IMR-90 (cell line): Measurements from ENCODE around the gene HMGXB3. TPM values are rescaled to one million over a fixed set of nuclear protein-coding genes. Genes with fewer than 3 reads are reported as not detected.

Source experiments
- ATAC-seq: fragments of 200-7000 bp; cut with Tn5 transposase; 2 replicates; pipeline ENCODE4 v1.9.1; 2020; ENCODE audit warnings: low read depth, mild to moderate bottlenecking, moderate library complexity
- BruUV-seq: library from RNA; stranded (reverse); fragments of 400-500 nt; replicated peaks from 2 replicates; lab custom pipeline; 2021; lab: Mats Ljungman, UMichigan
- CTCF ChIA-PET: fragments of 300-600 bp; formaldehyde crosslinking; extraction: SDS; loops from one replicate; lab custom pipeline; 2021; ENCODE audit warnings: antibody characterized with exemption; lab: Yijun Ruan, JAX
- POLR2A ChIA-PET: fragments of 300-600 bp; sonication (Branson Sonifier 250); formaldehyde crosslinking; loops from one replicate; lab custom pipeline; 2022; ENCODE audit warnings: antibody characterized with exemption; ENCODE audit not compliant: unreplicated experiment; lab: Charles Lee
- DNase-seq: peaks from one replicate; pipeline ENCODE4 v3.0.0; 2013
- H2AFZ ChIP-seq: replicated peaks from 2 replicates; pipeline ENCODE3; 2013; ENCODE audit warnings: low read length, mild to moderate bottlenecking; ENCODE audit not compliant: poor library complexity
- H2AK5ac ChIP-seq: 2 replicates; pipeline ENCODE4 v1.6.1; 2013; ENCODE audit warnings: low read depth, low read length, inconsistent platforms
- H2AK9ac ChIP-seq: replicated peaks from 2 replicates; pipeline ENCODE3; 2013; ENCODE audit warnings: mild to moderate bottlenecking, low read depth, low read length, moderate library complexity; ENCODE audit not compliant: poor library complexity
- H2BK120ac ChIP-seq: 2 replicates; pipeline ENCODE4 v1.6.1; 2013; ENCODE audit warnings: low read depth, low read length, inconsistent platforms
- H2BK15ac ChIP-seq: 3 replicates; pipeline ENCODE4 v1.6.1; 2013; ENCODE audit warnings: low read depth, low read length, inconsistent platforms
- H2BK20ac ChIP-seq: 2 replicates; pipeline ENCODE4 v1.6.1; 2013; ENCODE audit warnings: low read depth, mild to moderate bottlenecking, inconsistent platforms, low read length, moderate library complexity
- H2BK5ac ChIP-seq: 2 replicates; pipeline ENCODE4 v1.6.1; 2013; ENCODE audit warnings: mild to moderate bottlenecking, low read depth, low read length, inconsistent platforms; ENCODE audit not compliant: poor library complexity, severe bottlenecking
- H3K14ac ChIP-seq: replicated peaks from 2 replicates; pipeline ENCODE4 v1.6.1; 2013; ENCODE audit warnings: low read depth, low read length, inconsistent platforms
- H3K18ac ChIP-seq: 2 replicates; pipeline ENCODE4 v1.6.1; 2013; ENCODE audit warnings: low read depth, low read length, control low read depth
- H3K23ac ChIP-seq: 2 replicates; pipeline ENCODE4 v1.6.1; 2013; ENCODE audit warnings: low read depth, low read length, inconsistent platforms
- H3K27ac ChIP-seq: 2 replicates; pipeline ENCODE4 v1.5.1; 2013; ENCODE audit warnings: mild to moderate bottlenecking, control low read depth, low read length; ENCODE audit not compliant: insufficient read depth
- H3K27me3 ChIP-seq: 2 replicates; pipeline ENCODE4 v1.6.1; 2013; ENCODE audit warnings: low read length; ENCODE audit not compliant: control insufficient read depth, insufficient read depth
- H3K36me3 ChIP-seq: 2 replicates; pipeline ENCODE4 v1.6.1; 2013; ENCODE audit warnings: low read length, mixed read lengths; ENCODE audit not compliant: control insufficient read depth, insufficient read depth
- H3K4ac ChIP-seq: 2 replicates; pipeline ENCODE4 v1.6.1; 2013; ENCODE audit warnings: low read depth, low read length, inconsistent platforms
- H3K4me1 ChIP-seq: 2 replicates; pipeline ENCODE4 v1.6.1; 2013; ENCODE audit warnings: low read length, mixed read lengths; ENCODE audit not compliant: control insufficient read depth, insufficient read depth
- H3K4me2 ChIP-seq: 2 replicates; pipeline ENCODE4 v1.6.1; 2013; ENCODE audit warnings: low read depth, mild to moderate bottlenecking, control low read depth, low read length, moderate library complexity
- H3K4me3 ChIP-seq: 2 replicates; pipeline ENCODE4 v1.5.1; 2013; ENCODE audit warnings: low read depth, mild to moderate bottlenecking, control low read depth, low read length, moderate library complexity; ENCODE audit not compliant: insufficient read depth
- H3K56ac ChIP-seq: 2 replicates; pipeline ENCODE4 v1.6.1; 2013; ENCODE audit warnings: low read length, inconsistent platforms; ENCODE audit not compliant: insufficient read depth; ENCODE audit errors: extremely low read depth
- H3K79me1 ChIP-seq, 2 experiments: 2 replicates each; pipeline ENCODE4 v1.6.1; 2013; ENCODE audit warnings: low read length in 2 of 2, inconsistent platforms in 1 of 2, low read depth in 1 of 2
- H3K9ac ChIP-seq: 2 replicates; pipeline ENCODE4 v1.6.1; 2013; ENCODE audit warnings: low read depth, low read length, control low read depth
- H3K9me1 ChIP-seq: 2 replicates; pipeline ENCODE4 v1.6.1; 2013; ENCODE audit warnings: low read length, inconsistent platforms; ENCODE audit not compliant: insufficient read depth
- H3K9me3 ChIP-seq: 2 replicates; pipeline ENCODE4 v1.6.1; 2013; ENCODE audit warnings: low read length; ENCODE audit not compliant: control insufficient read depth, insufficient read depth
- H4K20me1 ChIP-seq: 2 replicates; pipeline ENCODE4 v1.6.1; 2013; ENCODE audit warnings: low read length, inconsistent platforms; ENCODE audit not compliant: insufficient read depth
- H4K5ac ChIP-seq: 2 replicates; pipeline ENCODE4 v1.6.1; 2013; ENCODE audit warnings: mild to moderate bottlenecking, low read depth, low read length, control low read depth
- H4K8ac ChIP-seq, 2 experiments: 2 replicates each; pipeline ENCODE4 v1.6.1; 2013; ENCODE audit warnings: low read depth in 2 of 2, low read length in 2 of 2, control low read depth in 1 of 2, inconsistent platforms in 1 of 2
- H4K91ac ChIP-seq: 2 replicates; pipeline ENCODE4 v1.6.1; 2013; ENCODE audit warnings: low read depth, low read length, inconsistent platforms; ENCODE audit not compliant: insufficient read depth
- BHLHE40 ChIP-seq: fragments of 150-350 bp; IDR thresholded peaks from 2 replicates; pipeline ENCODE4 v1.6.1; 2016; ENCODE audit warnings: mild to moderate bottlenecking, low read depth, low read length
- CEBPB ChIP-seq: IDR thresholded peaks from 2 replicates; pipeline ENCODE4 v1.6.1; 2012; ENCODE audit warnings: low read depth, low read length, improper control_type of control experiment
- CHD1 ChIP-seq: IDR thresholded peaks from 2 replicates; pipeline ENCODE4 v1.6.1; 2012; ENCODE audit warnings: low read depth, low read length, improper control_type of control experiment
- FOS ChIP-seq: fragments of 150-350 bp; IDR thresholded peaks from 2 replicates; pipeline ENCODE4 v1.6.1; 2016; ENCODE audit warnings: low read depth, low read length
- MAFK ChIP-seq: IDR thresholded peaks from 2 replicates; pipeline ENCODE4 v1.6.1; 2012; ENCODE audit warnings: low read depth, low read length, improper control_type of control experiment
- MAZ ChIP-seq: IDR thresholded peaks from 2 replicates; pipeline ENCODE4 v1.6.1; 2012; ENCODE audit warnings: low read depth, mild to moderate bottlenecking, low read length, improper control_type of control experiment, moderate library complexity, borderline replicate concordance
- MXI1 ChIP-seq: IDR thresholded peaks from 2 replicates; pipeline ENCODE4 v1.6.1; 2012; ENCODE audit warnings: low read depth, mild to moderate bottlenecking, low read length, moderate library complexity, borderline replicate concordance
- RAD21 ChIP-seq: IDR thresholded peaks from 2 replicates; pipeline ENCODE4 v1.6.1; 2012; ENCODE audit warnings: low read length, improper control_type of control experiment
- RCOR1 ChIP-seq: IDR thresholded peaks from 2 replicates; pipeline ENCODE4 v1.6.1; 2012; ENCODE audit warnings: mild to moderate bottlenecking, low read length, improper control_type of control experiment; ENCODE audit not compliant: insufficient replicate concordance
- WGBS, 2 experiments: methylation state at CpG; one replicate each; pipeline versions ENCODE4 v1.1.5 to v1.1.7; 2013; ENCODE audit warnings: missing lambda C conversion rate in 2 of 2; ENCODE audit not compliant: insufficient read length in 1 of 2; ENCODE audit errors: extremely low coverage in 2 of 2; 5-methylcytosine and 5-hydroxymethylcytosine counted together
- dilution Hi-C: fragments of 300-500 bp; cut with HindIII; formaldehyde crosslinking; loops from one replicate; pipeline ENCODE4 v1.14.3; 2018; ENCODE audit warnings: low sequenced_read_pairs; ENCODE audit not compliant: unreplicated experiment
- in situ Hi-C: fragments of 300-500 bp; cut with MboI; formaldehyde crosslinking; loops from 3 replicates; pipeline ENCODE4 v1.14.3; 2019; ENCODE audit warnings: low sequenced_read_pairs, inconsistent platforms, mixed read lengths
- intact Hi-C: fragments of 100-400 bp; cut with micrococcal nuclease; formaldehyde crosslinking; loops from 2 replicates; pipeline ENCODE4 v1.10.0; 2022
- polyA plus RNA-seq, 3 experiments: library from polyadenylated mRNA; depleted of rRNA; stranded (reverse); fragments of >200 nt; gene quantifications; 2 replicates each; pipeline ENCODE4 v1.2.3, GENCODE V29; 2012; ENCODE audit warnings: low replicate concordance in 1 of 3
- total RNA-seq: library from RNA; depleted of rRNA; stranded (reverse); fragments of >200 nt; gene quantifications from 2 replicates; pipeline ENCODE4 v1.2.3, GENCODE V29; 2012
- TF ChIP-seq, protein P1 (sequence below): fragments of 150-350 bp; IDR thresholded peaks from 2 replicates; pipeline ENCODE4 v1.6.1; 2017; ENCODE audit warnings: mild to moderate bottlenecking, antibody characterized with exemption, low read length, low read depth
- TF ChIP-seq, protein P2 (sequence below): conservative IDR thresholded peaks from 2 replicates; pipeline ENCODE4 v1.5.1; 2012; ENCODE audit warnings: mild to moderate bottlenecking, low read depth, low read length, improper control_type of control experiment

Gene HMGXB3
- total and polyA plus RNA-seq, 2 of the 4 experiments (the other 2 are of a cell fraction), result 27.6 to 30.6 TPM

GRCh38 chr5:150022158-150022531, 21.6 kb downstream of the HMGXB3 start:
- dilution Hi-C loops, result no loop called here

More at GRCh38 chr5:150022158-150022531, 21.6 kb downstream of the HMGXB3 start:
- Histone ChIP-seq H3K79me1 (peaks cover 31 to 58% of the 10 kb centered on the region in 2 experiments), H4K91ac (no peak overlapping the region), H4K5ac (no peak overlapping the region), H3K4me3 (no peak overlapping the region), H2BK20ac (no peak overlapping the region), H3K27ac (no peak overlapping the region), H2AK9ac (no peak overlapping the region), H3K23ac (no peak overlapping the region; the same call in 1 of the 2 replicates), H2AK5ac (no peak overlapping the region), H3K36me3 (peaks cover 35% of the 10 kb centered on the region), H3K9ac (no peak overlapping the region), H3K9me3 (no peaks in the 10 kb centered on the region), H3K4ac (no peak overlapping the region; the same call in 1 of the 2 replicates), H2AFZ (no peak overlapping the region), H2BK5ac (peak overlapping the region; percentile 80), H3K9me1 (peaks cover 10% of the 10 kb centered on the region), H4K8ac (no peak overlapping the region), H3K4me1 (peaks cover 12% of the 10 kb centered on the region), H2BK15ac (no peak overlapping the region), H3K4me2 (peak overlapping the region; percentile 47; the same call in 1 of the 2 replicates), H2BK120ac (no peak overlapping the region), H3K18ac (no peak overlapping the region), H3K56ac (no peak overlapping the region), H4K20me1 (peaks cover 3% of the 10 kb centered on the region; the same call in 1 of the 2 replicates), H3K27me3 (no peaks in the 10 kb centered on the region), H3K14ac (no peak overlapping the region; the same call in 1 of the 2 replicates)
- DNase-seq (peak; percentile 87), ATAC-seq (peak; percentile 67)
- intact Hi-C loops (no loop called here), in situ Hi-C loops (no loop called here)
- POLR2A ChIA-PET, result no interaction called here
- TF ChIP-seq, protein P1, sequence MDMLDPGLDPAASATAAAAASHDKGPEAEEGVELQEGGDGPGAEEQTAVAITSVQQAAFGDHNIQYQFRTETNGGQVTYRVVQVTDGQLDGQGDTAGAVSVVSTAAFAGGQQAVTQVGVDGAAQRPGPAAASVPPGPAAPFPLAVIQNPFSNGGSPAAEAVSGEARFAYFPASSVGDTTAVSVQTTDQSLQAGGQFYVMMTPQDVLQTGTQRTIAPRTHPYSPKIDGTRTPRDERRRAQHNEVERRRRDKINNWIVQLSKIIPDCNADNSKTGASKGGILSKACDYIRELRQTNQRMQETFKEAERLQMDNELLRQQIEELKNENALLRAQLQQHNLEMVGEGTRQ, result no peak
- TF ChIP-seq BHLHE40 (0 out of 2 replicates have a peak, but pooled peaks have one; percentile 25), CHD1 (no peak), RCOR1 (no peak), CEBPB (no peak), MXI1 (no peak), MAFK (no peak), RAD21 (no peak), MAZ (no peak), FOS (peak; percentile 34; the same call in 1 of the 2 replicates)
- TF ChIP-seq, protein P2, sequence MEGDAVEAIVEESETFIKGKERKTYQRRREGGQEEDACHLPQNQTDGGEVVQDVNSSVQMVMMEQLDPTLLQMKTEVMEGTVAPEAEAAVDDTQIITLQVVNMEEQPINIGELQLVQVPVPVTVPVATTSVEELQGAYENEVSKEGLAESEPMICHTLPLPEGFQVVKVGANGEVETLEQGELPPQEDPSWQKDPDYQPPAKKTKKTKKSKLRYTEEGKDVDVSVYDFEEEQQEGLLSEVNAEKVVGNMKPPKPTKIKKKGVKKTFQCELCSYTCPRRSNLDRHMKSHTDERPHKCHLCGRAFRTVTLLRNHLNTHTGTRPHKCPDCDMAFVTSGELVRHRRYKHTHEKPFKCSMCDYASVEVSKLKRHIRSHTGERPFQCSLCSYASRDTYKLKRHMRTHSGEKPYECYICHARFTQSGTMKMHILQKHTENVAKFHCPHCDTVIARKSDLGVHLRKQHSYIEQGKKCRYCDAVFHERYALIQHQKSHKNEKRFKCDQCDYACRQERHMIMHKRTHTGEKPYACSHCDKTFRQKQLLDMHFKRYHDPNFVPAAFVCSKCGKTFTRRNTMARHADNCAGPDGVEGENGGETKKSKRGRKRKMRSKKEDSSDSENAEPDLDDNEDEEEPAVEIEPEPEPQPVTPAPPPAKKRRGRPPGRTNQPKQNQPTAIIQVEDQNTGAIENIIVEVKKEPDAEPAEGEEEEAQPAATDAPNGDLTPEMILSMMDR, result no peak
- no CpG with 5 or more reads among the region's 1 CpG for WGBS, 2 experiments
- no TSS peak for BruUV-seq
- CTCF ChIA-PET, result interaction anchor here (0.6 to 1.7 kb wide), 2 partner anchors 17 to 192 kb away, joined by 3 read pairs; no protein-coding TSS in a partner anchor
